Neural crest cell (in vitro differentiated cells): ENCODE results near the gene TANC1. TPM values are rescaled to one million over a fixed set of nuclear protein-coding genes. Genes with fewer than 3 reads are reported as not detected.

ENCODE experiments used
- DNase-seq: peaks from one replicate; pipeline ENCODE4 v3.0.0; 2021; ENCODE audit warnings: low read depth, mixed read lengths, low spot score
- H3K27ac Mint-ChIP-seq: one replicate; pipeline ENCODE4 v1.8.0; 2021; ENCODE audit warnings: mild to moderate bottlenecking, mixed read lengths; ENCODE audit not compliant: unreplicated experiment
- H3K27me3 Mint-ChIP-seq: 2 replicates; pipeline ENCODE4 v1.8.0; 2021; ENCODE audit warnings: low read depth, mild to moderate bottlenecking, mixed read lengths
- H3K36me3 Mint-ChIP-seq: 2 replicates; pipeline ENCODE4 v1.8.0; 2021; ENCODE audit warnings: low read depth, mild to moderate bottlenecking, mixed read lengths
- H3K4me1 Mint-ChIP-seq: 2 replicates; pipeline ENCODE4 v1.8.0; 2021; ENCODE audit warnings: mixed read lengths
- H3K4me3 Mint-ChIP-seq: one replicate; pipeline ENCODE4 v1.8.0; 2021; ENCODE audit warnings: mild to moderate bottlenecking, mixed read lengths
- H3K9me3 Mint-ChIP-seq: 2 replicates; pipeline ENCODE4 v1.8.0; 2021; ENCODE audit warnings: mixed read lengths
- total RNA-seq: library from RNA; stranded (reverse); gene quantifications from 2 replicates; pipeline ENCODE4 v1.2.1, GENCODE V29; 2021
- TF ChIP-seq, protein P1 (sequence below): fragments of 200-600 bp; sonication (generic); conservative IDR thresholded peaks from 2 replicates; pipeline ENCODE4 v1.5.0; 2021; ENCODE audit warnings: antibody characterized with exemption, mild to moderate bottlenecking

The TANC1 gene
- total RNA-seq, 1 donor from 2014 or later, result 13.2 TPM

DNA sequence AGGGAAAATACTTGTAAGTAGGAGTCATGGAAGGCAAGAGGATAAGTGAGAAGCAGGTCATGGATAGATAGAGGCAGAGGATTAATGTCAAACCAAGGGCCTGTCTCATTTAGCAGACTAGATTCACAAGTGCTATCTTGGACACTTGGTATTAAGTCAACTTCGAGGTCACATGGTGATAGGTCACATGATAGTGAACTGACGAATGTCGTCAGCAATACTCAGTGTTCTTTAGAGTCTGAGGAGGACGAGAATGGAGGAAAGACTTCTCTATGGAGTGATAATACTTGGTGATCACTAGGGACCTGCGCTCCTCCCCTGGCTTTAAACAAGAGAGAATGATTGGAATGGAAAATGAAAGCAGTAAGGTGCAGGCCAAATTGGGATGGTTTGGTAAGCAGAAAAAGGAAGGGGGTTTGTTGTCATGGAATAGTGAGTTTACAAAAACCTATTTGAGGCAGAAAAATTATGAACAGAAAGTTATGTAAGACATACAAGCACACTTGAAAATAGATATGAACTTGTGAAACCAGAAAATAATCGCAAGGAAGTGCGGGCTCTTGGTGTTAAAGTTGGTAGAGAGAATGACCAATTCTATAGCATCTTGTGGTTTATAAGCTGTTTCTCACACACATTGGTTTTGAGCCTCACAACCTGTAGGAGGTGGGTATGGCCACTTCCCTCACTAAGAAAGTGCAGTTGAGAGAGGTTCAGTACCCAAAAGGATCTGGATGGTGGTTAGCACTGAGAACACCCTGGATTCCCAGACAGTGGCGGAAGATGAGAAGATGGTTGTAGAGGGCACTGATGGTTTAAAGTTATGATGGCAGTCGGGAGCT is 176.6 kb downstream of the TANC1 start:
- Mint-ChIP-seq H3K9me3 (no peaks in the 10 kb centered on the region), H3K36me3 (no peaks in the 10 kb centered on the region), H3K4me3 (no peak overlapping the region), H3K4me1 (peaks cover 10% of the 10 kb centered on the region), H3K27me3 (no peaks in the 10 kb centered on the region), H3K27ac (no peak overlapping the region)
- TF ChIP-seq, protein P1, sequence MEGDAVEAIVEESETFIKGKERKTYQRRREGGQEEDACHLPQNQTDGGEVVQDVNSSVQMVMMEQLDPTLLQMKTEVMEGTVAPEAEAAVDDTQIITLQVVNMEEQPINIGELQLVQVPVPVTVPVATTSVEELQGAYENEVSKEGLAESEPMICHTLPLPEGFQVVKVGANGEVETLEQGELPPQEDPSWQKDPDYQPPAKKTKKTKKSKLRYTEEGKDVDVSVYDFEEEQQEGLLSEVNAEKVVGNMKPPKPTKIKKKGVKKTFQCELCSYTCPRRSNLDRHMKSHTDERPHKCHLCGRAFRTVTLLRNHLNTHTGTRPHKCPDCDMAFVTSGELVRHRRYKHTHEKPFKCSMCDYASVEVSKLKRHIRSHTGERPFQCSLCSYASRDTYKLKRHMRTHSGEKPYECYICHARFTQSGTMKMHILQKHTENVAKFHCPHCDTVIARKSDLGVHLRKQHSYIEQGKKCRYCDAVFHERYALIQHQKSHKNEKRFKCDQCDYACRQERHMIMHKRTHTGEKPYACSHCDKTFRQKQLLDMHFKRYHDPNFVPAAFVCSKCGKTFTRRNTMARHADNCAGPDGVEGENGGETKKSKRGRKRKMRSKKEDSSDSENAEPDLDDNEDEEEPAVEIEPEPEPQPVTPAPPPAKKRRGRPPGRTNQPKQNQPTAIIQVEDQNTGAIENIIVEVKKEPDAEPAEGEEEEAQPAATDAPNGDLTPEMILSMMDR, result no peak
- no peak for DNase-seq

- Mint-ChIP-seq H3K27me3 (no peaks in the 10 kb centered on the region), H3K4me1 (peaks cover 12% of the 10 kb centered on the region), H3K9me3 (no peaks in the 10 kb centered on the region), H3K27ac (no peak overlapping the region), H3K36me3 (no peaks in the 10 kb centered on the region), H3K4me3 (no peak overlapping the region)
- TF ChIP-seq, protein P1, result no peak
- DNase-seq, result no peak
Measured at GRCh38 chr2:159145745-159146354, 177.4 kb downstream of the TANC1 start.

DNA sequence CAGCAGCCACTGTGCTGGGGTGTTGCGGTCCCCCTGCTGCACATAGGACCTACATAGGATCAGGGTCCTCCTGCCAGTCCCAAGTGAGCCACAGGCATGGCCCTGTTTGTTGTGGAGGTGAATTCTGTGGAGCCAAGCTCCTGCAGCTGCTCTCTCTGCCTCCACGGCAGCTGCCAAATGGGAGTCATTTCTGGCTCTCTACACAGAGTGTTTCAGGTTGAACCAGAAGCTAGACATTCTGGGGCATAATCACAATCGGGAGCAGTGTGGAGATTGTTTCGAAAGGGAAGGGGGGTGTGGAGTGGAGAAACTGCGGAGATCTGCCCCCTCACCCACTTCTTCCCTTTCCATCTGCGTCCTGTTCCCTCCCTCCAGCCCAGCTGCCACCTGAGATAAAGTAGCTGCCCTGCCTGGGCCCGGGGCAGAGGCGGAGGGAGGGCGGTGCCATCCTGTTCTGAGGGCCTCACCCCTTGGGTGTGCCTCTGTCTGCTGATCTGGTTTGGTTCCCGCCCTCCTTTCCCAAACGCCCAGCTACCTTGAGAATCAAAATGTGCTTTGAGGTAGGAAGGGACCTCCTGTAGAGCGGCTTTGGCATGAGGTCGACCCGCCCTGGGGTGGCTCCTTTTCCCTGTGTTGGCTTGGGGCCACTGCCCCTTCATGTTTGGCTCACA is 178.7 kb downstream of the TANC1 start:
- H3K4me3 Mint-ChIP-seq, result no peak overlapping the region
- peak overlapping the region; percentile 14 for H3K27ac Mint-ChIP-seq
- DNase-seq, result no peak
- H3K4me1 Mint-ChIP-seq, result peaks cover 16% of the 10 kb centered on the region
- no peaks in the 10 kb centered on the region for H3K9me3 Mint-ChIP-seq
- no peaks in the 10 kb centered on the region for H3K27me3 Mint-ChIP-seq
- TF ChIP-seq, protein P1, result no peak
- H3K36me3 Mint-ChIP-seq, result no peaks in the 10 kb centered on the region

DNA sequence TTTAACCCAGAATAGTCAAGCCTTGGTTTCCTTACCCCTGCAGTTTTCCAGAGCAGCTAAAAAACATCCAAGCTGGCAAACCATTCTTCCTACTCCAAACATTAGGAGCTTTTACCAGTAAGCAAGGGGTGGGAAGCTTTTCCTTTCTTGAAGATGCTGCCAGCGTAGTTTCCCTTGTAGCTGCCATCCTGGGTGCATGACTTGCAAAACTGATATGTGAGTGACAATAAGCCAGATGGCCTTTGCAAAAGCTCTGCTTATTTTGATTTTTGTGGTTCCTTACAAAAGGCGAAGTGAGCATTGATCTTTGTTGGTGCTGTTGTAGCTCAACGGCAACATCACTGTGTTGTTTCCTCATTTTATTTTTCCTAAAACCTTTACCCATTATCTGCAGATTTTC is 179.2 kb downstream of the TANC1 start:
- Mint-ChIP-seq H3K4me3 (no peak overlapping the region), H3K27me3 (no peaks in the 10 kb centered on the region), H3K27ac (peak overlapping the region; percentile 14), H3K4me1 (peaks cover 17% of the 10 kb centered on the region), H3K9me3 (no peaks in the 10 kb centered on the region), H3K36me3 (no peaks in the 10 kb centered on the region)
- TF ChIP-seq, protein P1, result no peak
- no peak for DNase-seq

GRCh38 chr2:159148901-159149300 is 180.5 kb downstream of the TANC1 start:
- Mint-ChIP-seq H3K36me3 (no peaks in the 10 kb centered on the region), H3K4me1 (peaks cover 28% of the 10 kb centered on the region), H3K27ac (no peak overlapping the region), H3K4me3 (no peak overlapping the region), H3K9me3 (no peaks in the 10 kb centered on the region), H3K27me3 (no peaks in the 10 kb centered on the region)
- TF ChIP-seq, protein P1, result no peak
- no peak for DNase-seq
